Head of caudate nucleus (tissue), 42 donors: ENCODE results near the gene PCLAF.
A peak's percentile ranks its signal among the peaks of the same experiment; 100 is the strongest.
"Not testable (repeated sequence)": the region's sequence is repeated elsewhere in the genome, so short reads cannot be mapped to it uniquely, and the experiment has no call there.

Source experiments
- DNase-seq, 42 donors: peaks; one replicate each; pipeline versions ENCODE4 v3.0.0 to v3.0.0-alpha.2; 2020 to 2021; ENCODE audit warnings: mixed read lengths in 7 of 42
- intact Hi-C: fragments of 100-400 bp; cut with DNase I; formaldehyde crosslinking; loops from one replicate; pipeline ENCODE4 v1.15.0; 2022

The PCLAF gene

DNA sequence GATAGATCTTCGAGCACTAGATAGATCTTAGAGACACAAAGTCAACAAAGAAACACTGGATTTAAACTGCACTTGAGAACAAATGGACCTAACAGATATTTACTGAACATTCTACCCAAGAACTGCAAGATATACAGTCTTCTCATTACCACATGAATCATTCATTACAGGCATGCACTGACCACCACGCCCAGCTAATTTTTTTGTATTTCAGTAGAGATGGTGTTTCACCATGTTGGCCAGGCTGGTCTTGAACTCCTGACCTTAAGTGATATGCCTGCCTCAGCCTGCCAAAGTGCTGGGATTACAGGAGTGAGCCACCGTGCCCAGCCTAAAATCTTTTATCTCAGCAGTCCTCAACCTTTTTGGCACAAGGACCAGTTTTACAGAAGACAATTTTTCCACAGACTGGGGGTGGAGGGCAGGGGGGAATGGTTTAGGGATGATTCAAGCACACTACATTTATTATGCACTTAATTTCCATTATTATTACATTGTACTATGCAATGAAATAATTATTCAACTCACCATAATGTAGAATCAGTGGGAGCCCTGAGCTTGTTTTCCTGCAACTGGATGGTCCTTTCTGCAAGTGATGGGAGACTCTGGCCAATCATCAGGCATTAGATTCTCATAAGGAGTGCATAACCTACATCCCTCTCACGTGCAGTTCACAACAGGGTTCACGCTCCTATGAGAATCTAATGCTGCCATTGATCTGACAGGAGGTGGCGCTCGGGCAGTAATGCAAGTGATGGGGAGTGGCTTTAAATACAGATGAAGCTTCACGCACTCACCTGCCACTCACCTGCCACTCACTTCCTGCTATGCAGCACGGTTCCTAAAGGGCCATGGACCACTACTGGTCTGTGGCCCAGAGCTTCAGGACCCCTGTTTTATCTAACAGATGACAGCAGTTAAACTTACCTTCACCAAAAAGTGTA lies 47.0 kb downstream of the PCLAF start:
- no peak for DNase-seq
- intact Hi-C loops = no loop called here

DNA sequence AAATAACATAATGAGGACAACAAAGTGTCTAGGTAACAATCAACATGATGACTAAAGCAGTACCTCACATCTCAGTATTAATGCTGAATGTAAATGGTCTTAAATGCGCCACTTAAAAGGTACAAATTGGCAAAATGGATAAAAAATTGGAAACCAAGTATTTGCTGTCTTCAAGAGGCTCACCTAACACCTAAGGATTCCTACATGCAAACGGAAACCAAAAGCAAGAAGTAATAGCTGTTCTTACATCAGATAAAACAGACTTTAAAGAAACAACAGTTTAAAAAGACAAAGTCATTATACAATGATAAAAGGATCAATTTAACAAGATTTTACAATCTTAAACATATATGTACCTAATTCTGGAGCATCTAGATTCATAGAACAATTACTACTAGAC lies 47.7 kb downstream of the PCLAF start:
- DNase-seq = no peak
- intact Hi-C loops = no loop called here

DNA sequence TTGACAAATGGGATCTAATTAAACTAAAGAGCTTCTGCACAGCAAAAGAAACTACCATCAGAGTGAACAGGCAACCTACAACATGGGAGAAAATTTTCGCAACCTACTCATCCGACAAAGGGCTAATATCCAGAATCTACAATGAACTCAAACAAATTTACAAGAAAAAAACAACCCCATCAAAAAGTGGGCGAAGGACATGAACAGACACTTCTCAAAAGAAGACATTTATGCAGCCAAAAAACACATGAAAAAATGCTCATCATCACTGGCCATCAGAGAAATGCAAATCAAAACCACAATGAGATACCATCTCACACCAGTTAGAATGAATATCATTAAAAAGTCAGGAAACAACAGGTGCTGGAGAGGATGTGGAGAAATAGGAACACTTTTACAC lies 49.6 kb downstream of the PCLAF start:
- DNase-seq, intact Hi-C loops: not testable (repeated sequence)

DNA sequence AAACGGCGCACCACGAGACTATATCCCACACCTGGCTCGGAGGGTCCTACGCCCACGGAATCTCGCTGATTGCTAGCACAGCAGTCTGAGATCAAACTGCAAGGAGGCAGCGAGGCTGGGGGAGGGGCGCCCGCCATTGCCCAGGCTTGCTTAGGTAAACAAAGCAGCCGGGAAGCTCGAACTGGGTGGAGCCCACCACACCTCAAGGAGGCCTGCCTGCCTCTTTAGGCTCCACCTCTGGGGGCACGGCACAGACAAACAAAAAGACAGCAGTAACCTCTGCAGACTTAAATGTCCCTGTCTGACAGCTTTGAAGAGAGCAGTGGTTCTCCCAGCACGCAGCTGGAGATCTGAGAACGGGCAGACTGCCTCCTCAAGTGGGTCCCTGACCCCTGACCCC lies 54.3 kb downstream of the PCLAF start:
- intact Hi-C loops, DNase-seq: not testable (repeated sequence)

DNA sequence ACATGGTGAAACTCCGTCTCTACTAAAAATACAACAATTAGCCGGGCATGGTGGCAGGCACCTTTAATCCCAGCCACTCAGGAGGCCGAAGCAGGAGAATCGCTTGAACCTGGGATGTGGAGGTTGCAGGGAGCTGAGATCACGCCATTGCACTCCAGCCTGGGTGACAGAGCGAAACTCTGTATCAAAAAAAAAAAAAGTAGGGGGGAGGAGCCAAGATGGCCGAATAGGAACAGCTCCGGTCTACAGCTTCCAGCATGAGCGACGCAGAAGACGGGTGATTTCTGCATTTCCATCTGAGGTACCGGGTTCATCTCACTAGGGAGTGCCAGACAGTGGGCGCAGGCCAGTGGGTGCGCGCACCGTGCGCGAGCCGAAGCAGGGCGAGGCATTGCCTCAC lies 54.8 kb downstream of the PCLAF start:
- intact Hi-C loops = not testable (repeated sequence)
- peak in 1 of 42 donors; percentile 21 for DNase-seq

DNA sequence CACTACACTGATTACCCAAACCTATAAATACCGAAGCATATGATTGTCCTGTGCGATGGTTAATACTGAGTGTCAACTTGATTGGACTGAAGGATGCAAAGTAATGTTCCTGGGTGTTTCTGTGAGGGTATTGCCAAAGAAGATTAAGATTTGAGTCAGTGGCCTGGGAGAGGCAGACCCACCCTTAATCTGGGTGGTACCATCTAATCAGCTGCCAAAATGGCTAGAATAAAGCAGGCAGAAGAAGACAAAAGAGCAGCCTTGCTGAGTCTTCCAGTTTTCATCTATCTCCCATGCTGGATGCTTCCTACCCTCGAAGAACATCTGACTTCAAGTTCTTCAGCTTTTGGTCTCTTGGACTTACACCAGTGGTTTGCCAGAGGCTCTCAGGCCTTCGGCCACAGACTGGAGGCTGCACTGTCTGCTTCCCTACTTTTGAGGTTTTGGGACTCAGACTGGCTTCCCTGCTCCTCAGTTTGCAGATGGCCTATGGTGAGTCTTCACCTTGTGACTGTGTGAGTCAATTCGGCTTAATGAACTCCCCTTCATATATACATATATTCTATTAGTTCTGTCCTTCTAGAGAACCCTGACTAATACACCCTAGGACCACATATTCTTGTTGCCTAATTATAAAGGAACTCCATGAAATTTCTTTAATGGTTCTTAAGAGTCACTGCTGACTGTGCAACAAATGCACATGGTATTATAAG lies 56.9 kb downstream of the PCLAF start:
- intact Hi-C loops = no loop called here
- DNase-seq = no peak

DNA sequence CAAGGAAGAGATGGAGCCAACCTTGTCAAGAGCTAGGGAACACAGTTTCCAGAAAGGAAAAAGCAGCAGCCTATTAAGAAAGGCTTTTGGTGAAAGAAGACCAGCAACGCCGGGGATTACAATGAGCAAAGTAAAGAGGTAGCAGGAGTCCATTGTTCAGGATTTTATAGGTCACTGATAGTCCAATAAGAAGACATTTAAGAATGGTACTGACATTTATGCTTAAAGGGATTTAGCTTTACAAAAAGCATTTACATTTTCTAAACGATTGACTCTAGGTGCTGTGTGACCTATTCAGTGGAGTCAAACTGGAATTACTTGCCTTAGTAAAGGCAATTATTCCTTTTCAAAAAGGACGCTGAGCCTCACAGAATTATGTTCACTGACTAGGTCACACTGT lies 66.0 kb downstream of the PCLAF start:
- no peak for DNase-seq
- intact Hi-C loops = no loop called here

DNA sequence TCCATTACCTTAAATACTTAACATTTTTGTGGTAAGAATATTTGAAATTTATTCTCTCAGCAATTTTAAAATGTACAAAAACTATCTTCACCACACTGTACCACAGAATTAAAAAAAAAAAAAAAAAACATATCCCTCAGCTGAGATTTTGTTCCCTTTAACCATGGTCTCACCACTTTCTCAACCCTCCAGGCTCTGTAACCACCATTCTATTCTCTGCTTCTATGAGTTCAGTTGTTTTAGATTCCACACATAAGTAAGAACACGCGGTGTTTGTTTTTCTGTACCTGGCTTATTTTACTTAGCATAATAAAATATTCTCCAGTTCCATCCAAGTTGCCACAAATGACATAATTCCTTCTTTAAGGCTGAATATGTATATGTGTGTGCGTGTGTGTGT lies 66.8 kb downstream of the PCLAF start:
- no peak for DNase-seq
- intact Hi-C loops = no loop called here
